A549 treated with AZD9567 at 1 μM for 4 hours (cell line): ENCODE data around the gene SLC7A10. TPM values are rescaled to one million over a fixed set of nuclear protein-coding genes. Genes with fewer than 3 reads are reported as not detected.

Experiments used
- total RNA-seq: library from RNA; stranded (reverse); fragments of 200-300 nt; extraction: Qiagen RNA extraction; gene quantifications from 5 replicates; pipeline ENCODE4 v1.2.3, GENCODE V29; 2022; ENCODE audit not compliant: insufficient read depth

The SLC7A10 gene
- 0.05 to 0.12 TPM (median 0.09 TPM) in 4 of 5 replicates, not detected in the other for total RNA-seq

DNA sequence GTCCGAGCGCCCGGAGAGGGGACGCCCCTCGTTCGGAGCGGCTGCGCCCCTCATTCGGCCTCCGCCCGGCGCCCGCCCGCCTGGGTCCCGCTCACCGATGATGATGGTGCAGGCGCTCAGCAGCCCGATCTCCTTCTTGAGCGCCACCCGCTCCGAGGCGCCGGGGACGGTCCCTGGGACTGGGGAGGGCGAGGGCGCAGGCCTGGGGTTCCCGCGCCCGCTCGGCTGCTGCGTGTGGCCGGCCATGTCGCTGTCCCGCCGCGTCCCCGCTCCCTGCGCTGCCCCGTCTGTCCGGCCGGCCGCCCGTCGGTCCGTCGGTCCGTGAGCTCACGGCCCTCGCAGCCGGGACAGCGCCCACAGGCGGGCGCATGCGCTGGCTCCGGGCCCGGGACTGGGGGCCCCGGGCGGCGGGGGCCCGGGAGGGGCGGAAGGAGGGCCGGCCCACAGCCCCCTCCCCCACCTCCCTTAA lies at the start of gene SLC7A10:
Gene SLC7A10 (minus strand): TSS at position 393 of the 469 bp plus-strand sequence. CDS start 147 bp downstream, at position 246.

GRCh38 chr19:33193865-33194362 lies 31.7 kb downstream of the SLC7A10 start, which contains the start of gene LRP3:
Gene LRP3, plus strand, starts transcription at chr19:33194330. Its CDS starts 456 bp downstream, at chr19:33194786.

Other genes with a start within 250 kb of the SLC7A10 start
- gene RHPN2, start 161.0 kb downstream of the SLC7A10 start, total RNA-seq = 44.8 to 94.8 TPM (median 51.7 TPM) in 5 replicates
- gene GPATCH1, start 144.7 kb downstream of the SLC7A10 start, total RNA-seq = 13.9 to 15.3 TPM (median 14.3 TPM) in 5 replicates
- gene WDR88, start 93.7 kb downstream of the SLC7A10 start, total RNA-seq = 0.23 TPM in 1 of 5 replicates, not detected in the others
- 36.5 to 55.7 TPM (median 53.4 TPM) in 5 replicates for gene LRP3, start 31.5 kb downstream of the SLC7A10 start, total RNA-seq
- 6.0 to 10.4 TPM (median 10.2 TPM) in 5 replicates for gene CEBPA, start 76.7 kb upstream of the SLC7A10 start, total RNA-seq
- gene CEBPG, start 147.9 kb upstream of the SLC7A10 start, total RNA-seq = 35.7 to 41.3 TPM (median 39.2 TPM) in 5 replicates